HG02763 (cell line): ENCODE measurements around the gene MYLK3.
A peak's percentile ranks its signal among the peaks of the same experiment; 100 is the strongest.
"Not testable (repeated sequence)": the region's sequence is repeated elsewhere in the genome, so short reads cannot be mapped to it uniquely, and the experiment has no call there.

Source experiments
- ATAC-seq: cut with Tn5 transposase; IDR thresholded peaks from one replicate; pipeline ENCODE4 v1.9.1; 2021; ENCODE audit warnings: mild to moderate bottlenecking, moderate library complexity; ENCODE audit not compliant: unreplicated experiment

Gene MYLK3

DNA sequence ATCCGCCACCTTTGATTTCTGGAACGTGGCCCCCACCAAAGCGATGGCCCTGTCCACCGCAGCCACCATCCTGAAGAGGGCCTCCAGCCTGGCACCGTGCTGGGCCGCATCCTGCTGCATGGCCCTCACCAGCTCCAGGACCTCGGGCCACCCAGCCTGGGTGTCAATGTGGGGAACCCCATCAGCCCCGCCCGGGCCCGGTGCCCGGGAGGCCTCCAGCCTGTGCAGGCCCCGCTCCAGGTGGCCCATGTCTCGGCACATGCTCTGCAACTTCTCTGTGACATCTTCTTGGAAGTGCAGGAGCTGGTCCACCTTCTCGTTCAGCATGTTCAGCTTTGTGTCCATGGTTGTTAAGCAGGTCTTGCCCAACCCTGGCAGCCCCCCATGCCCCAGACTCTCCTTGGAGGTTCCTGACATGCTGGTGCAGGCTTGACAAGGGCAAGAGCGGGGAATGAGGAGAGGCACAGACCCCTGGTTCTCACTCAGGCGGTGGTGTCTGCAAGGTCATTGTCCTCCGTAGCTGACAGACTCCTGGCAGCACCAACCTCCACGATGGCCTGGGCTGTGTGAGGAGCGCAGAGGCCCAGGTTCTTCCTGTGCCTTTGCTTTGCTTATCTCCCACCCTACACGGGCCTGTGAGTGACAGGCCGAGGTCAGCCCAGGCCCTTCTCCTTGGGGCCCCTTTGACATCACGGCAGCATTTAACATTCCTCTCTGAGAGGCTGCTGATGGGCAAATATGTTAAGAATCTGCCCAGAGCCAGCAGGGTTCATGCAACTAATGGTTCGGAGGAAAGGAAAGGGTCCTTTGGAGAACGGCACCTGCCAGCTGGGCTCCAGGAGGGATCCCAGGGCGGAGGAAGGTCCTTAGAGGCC lies at the start of gene MYLK3:
MYLK3 (minus strand) TSS at position 568 of the 875 bp plus-strand sequence; CDS start at position 417, 151 bp downstream.
- ATAC-seq = no peak

DNA sequence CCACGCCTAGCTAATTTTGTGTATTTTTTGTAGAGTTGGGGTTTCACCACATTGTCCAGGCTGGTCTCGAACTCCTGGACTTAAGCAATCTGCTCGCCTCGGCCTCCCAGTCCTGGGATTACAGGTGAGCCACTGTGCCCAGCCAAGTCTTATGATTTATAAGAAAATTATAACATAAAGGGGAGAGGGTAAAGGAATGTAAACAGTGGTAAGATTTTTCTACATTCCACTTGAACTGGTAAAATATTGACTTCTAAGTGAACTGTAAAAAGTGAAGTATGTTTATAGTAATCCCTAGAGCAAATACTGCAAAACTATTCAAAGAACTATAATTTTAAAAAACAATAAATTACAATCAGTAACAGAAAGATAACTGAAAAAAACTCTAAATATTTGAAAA lies 49.4 kb upstream of the MYLK3 start:
- ATAC-seq = no peak

DNA sequence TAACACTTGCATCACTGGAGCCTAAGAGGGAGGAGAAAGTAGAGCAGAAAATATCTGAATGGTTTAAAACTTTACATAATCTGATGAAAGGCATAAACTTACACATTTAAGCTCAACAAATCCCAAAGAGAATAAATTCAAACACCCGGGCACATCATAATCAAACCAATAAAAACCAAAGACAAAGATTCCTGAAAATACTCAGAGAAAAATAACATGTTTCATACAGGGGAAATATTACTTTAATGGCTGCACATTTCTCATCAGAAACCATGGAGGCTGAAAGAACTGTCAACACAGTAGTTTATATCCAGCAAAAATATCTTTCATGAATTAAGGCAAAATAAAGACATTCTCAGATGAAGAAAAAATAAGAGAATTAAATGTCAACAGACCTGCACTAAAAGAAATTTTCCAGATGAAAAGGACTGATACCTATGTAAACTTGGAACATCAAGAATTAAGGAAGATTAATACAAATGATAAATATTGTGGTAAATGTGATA lies 48.7 kb upstream of the MYLK3 start:
- no peak for ATAC-seq

DNA sequence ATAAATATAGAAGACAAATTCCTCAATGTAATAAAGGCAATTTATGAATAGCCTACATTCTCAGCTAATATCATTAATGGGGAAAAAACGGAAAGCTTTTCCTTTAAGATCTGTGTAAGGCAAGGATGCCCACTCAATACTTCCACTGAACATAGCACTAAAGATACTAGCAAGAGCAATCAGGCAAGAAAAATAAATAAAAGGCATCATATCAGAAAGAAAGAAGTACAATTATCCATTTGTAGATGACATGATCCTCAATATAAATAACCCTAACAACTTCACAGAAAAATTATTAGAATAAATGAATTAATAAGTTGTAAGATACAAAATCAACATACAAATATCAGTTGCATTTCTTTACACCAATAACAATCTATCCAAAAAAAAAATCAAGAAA lies 45.7 kb upstream of the MYLK3 start:
- no peak for ATAC-seq

DNA sequence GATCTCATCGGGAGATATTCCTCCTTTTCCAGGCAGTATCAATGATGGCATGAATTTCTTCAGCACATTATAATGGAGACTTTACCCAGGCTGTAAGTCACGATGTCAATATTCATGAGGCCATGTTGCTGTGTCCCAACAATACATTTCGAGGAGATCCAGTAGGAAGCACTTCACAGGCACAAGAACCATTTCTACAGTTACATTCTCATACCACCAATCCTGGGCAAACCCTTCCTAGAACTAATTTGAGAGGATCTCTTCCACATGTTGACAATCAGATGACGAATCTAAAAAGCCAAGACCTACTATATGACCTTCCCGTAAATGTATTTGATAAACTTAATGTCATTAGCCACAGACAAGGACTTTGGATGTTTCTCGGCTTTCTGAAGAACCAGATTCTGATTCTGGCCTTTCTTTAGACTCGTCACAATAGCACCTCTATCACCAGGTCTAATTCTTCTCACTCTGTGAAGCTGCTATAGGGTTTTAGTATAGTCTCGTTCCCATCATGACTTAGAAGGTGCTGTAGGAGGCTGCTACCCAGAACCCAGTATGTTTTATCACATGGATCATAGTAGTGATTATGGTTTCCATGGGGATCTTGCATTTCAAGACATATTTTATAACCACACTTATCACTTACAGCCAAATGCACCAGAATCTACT lies 42.6 kb upstream of the MYLK3 start:
- ATAC-seq = no peak

DNA sequence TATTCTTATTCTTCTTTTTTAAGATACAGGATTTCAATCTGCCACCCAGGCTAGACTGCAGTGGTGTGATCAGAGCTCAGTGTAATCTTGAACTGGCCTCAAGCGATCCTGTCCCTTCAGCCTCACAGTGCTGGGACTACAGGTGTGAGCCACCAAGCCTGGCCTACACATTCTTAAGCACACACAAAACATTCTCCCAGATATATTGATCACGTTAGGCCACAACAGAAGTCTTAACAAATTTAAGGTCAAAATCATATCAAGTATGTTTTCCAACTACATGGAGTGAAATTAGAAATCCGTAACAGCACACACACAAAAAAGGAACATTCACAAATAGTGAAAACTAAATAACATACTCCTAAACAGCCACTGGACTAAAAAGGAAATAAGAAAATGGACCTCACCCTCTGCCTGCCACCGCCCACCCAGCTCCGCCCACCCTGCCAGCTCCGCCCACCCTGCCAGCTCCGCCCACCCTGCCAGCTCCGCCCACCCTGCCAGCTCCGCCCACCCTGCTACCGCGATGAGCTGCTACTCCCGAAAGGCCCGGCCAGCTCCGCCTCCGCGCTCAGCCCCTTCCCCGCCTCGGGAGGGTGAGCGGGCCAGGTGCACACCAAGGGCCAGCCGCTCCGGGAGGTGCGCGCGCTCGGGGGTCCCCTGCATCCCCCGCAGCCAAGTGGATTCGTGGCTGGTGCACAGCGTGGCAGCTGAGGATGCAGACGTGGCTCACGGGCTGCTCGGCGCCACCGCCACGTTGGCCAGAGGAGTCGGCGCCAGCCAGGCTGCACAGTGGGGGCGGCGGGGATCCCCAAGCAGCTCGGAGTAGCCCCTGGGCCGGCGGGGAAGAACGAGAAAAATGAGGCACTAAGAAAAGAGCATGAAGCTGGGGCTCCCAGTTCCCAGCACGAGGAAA lies 41.6 kb upstream of the MYLK3 start:
- peak; percentile 84 for ATAC-seq

DNA sequence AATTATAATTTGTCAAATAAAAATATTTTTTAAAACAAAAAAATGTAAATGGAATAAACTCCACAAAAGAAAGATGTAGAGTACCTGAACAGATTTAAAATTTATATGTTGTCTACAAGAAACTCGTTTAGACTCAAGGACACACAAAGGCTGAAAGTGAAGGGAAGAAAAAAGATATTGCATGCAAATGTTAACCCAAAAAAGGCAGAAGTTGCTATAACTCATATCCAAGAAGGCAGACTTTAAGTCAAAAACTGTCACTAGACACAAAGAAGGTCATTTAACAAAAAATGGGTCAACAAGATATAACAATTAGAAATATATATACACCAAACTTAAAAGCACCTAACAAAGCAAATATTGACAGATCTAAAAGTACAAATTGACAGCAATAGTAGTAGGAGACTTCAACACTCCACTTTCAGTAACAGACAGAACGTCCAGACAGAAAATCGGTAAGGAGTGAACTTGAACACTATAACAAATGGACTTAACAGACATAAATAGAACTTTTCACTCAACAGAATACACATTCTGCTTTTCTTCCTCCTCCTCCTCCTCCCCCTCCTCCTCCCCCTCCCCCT lies 40.8 kb upstream of the MYLK3 start:
- ATAC-seq = no peak

DNA sequence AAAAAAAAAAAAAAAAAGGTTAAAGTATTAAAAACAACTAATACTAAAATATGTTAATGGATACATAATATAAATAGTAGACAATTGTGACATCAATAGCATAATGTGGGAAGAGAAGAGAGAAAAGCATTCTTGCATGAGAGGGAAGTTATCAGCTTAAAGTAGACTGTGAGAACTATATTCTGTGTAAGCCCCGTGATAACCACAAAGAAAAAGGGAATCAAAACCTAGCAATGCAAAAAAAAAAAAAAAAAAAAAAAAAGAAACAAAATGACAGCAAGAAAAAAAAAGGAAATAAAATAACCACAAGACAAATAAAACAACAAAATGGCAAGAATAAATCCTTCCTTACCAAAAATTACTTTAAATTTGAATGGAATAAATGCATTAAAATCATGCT lies 39.8 kb upstream of the MYLK3 start:
- no peak for ATAC-seq

DNA sequence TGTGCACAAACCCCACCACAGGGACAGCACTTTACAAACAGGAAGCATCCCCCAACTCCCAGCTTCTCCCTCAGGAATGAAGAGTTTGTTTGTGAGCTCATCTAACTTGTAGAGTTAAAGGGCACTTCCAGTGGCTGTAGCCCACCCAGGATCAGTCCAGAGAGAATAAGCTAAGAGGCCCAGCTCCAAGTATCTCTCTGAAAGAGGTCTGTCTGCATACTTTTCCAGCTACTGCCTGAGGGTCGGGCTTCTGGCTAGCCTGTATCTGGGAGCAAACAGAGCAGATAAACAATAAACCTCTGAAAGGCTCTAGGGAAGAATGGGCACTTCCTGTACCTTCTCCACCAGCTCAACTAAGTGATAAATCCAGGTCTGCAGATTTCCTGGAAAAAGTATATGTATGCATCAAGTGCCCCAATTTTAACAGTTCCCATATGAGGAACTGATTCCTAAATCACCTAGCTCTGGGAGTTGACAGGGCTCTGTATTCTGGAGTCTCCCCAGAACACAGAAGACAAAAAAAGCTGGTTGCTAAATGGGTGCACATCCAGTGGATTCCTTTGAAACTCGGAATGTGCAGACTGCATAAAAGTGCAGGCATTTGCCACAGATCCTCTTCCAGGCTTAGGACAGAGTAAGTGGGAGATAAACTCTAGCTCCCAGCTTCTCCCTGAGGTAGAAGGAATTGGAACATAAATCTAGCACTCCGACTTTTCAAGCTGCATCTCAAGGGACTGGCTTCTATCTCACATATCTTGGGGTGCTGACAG lies 37.1 kb upstream of the MYLK3 start:
- ATAC-seq = no peak

DNA sequence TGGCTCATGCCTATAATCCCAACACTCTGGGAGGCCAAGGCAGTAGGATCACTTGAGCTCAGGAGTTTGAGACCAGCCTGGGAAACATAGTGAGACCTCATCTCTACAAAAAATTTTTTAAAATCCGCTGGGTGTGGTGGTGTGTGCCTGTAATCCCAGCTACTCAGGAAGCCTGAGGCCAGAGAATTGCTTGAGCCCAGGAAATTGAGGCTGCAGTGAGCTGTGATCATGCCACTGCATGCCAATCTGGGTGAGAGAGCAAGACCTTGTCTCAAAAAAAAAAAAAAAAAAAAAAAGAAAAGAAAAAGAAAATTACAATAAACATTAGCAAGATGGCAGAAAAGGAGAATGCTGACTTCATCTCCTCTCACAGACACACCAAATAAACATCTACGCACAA lies 36.4 kb upstream of the MYLK3 start:
- ATAC-seq = not testable (repeated sequence)

DNA sequence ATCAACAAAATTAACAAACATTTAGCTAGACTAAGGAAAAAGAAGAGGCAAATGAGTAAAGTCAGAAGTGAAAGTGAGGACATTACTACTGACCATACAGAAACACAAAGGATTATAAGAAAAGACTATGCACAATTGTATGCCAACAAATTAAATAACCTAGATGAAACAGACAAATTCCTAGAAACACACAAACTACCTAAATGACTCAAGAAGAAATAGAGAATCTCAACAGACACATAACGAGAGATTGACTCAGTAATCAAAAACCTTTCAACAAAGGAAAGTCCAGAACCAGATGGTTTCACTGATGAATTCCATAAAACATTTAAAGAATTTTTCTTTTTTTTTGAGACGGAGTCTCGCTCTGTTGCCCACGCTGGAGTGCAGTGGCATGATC lies 35.7 kb upstream of the MYLK3 start:
- ATAC-seq = no peak

DNA sequence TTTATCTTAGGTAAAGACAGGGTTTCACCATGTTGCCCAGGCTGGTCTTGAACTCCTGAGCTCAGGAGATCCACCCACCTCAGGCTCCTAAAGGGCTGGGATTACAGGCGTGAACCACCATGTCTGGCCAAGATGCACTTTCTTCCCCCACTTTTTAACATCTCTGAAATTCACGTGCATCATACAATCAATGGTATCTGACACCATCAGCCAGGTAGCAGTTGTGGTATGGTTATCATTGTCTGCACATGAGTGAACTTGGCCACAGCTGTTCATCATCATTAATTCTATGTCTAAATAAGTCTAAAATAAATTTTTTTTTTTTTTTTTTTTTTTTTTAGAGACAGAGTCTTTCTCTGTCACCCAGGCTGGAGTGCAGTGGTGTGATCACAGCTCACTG lies 34.2 kb upstream of the MYLK3 start:
- no peak for ATAC-seq

DNA sequence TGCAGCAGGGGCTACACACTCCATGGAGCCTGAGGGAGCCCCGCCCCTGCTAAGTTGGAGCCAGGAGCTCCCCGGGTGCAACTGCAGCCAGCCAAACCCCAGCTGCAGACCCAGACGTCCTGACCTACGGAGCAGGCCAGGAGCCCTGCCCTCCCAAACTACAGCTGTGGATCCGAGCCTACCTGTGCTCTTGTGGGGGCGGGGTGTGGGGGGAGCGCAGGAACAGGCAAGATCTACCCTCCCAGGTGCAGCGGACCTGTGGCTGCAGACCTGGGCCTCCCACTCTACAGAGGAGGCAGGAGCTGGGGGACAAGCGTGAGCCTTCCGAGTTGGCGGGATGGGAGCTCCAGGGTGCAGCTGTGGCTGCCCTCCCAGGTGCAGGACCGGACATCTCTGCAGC lies 29.7 kb upstream of the MYLK3 start:
- no peak for ATAC-seq

DNA sequence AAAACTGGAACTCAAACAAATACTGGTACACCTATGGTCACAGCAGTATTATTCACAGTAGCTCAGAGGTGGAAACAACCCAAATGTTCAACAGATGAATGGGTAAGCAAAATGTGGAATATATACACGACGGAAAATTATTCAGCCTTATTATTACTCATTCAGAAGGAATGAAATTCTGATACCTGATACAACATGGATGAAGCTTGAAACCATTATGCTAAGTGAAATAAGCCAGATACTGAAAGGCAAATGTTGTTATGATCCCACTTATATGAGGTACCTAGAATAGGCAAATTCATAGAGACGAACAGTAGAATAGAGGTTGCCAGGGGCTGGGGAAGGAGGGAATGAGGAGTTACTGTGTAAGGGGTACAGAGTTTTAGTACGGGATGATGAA lies 27.1 kb upstream of the MYLK3 start:
- ATAC-seq = peak; percentile 9

DNA sequence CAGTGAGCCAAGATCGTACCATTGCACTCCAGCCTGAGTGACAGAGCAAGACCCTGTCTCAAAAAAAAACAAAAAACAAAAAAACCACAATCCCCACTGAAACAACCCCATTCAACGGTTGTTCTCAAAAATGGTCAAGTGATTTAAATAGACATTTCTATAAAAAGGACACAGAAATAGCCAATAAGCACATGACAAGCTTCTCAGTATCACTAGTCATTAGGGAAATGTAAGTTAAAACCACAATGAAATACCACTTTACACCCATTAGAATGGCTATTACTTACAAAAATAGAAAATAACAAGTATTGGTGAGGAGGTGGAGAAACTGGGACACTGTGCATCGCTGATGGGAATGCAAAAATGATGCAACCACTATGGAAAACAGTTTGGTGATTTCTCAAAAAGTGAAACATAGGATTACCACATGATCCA lies 26.6 kb upstream of the MYLK3 start:
- ATAC-seq = peak; percentile 80

DNA sequence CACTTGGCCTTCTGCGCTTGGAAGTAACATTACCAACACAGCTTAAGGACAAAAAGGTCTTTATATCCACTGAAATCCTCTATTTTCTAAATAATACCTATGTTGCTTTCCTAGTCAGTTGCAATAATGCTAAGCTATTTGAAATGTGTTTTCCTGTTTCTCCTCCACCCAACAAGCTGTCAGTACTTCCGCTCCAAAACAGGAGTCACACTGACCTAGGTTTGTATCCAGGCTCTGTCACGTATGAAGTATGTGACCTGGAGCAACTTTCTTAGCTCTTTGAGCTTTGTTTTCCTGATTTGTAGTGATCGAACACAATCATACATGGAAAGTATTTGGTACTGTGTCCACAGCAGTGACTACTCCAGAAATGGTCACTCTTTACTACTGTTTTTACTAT lies 24.3 kb upstream of the MYLK3 start:
- ATAC-seq = no peak

DNA sequence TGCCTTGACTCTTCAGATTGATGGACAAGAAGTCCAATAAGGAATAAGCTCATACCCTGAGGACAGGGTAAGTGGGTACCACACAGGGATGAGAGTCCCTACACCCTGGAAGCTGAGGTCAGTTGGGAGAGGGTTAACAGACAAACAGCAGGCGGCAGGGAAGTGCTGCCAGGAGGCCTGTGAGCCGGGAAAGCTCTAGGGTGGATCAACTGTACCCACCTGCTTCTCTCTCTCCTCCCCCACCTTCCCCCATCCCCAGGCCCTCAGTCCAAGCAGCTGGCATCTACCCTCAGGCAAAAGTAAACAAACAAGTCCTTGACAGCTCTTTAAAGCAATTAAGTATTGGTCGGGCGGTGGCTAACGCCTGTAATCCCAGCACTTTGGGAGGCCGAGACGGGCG lies 20.7 kb upstream of the MYLK3 start:
- no peak for ATAC-seq

DNA sequence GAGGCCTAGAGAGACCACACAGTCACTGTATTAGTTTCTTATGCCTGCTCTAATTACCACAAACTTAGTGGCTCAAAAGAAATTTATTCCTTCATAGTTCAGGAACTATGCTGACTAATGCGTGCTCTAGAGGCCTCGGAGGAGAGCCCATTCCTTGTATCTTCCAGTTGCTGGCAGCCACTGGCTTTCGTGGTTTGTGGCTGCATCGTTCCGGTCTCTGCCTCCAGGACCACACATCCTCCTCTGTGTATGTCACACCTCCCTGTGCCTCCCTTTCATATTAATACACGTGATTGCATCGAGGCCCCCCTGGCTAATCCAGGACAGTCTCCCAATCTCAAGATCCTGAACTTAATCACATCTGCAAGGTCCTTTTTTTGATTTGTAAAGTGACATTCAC lies 16.9 kb upstream of the MYLK3 start:
- ATAC-seq = no peak

DNA sequence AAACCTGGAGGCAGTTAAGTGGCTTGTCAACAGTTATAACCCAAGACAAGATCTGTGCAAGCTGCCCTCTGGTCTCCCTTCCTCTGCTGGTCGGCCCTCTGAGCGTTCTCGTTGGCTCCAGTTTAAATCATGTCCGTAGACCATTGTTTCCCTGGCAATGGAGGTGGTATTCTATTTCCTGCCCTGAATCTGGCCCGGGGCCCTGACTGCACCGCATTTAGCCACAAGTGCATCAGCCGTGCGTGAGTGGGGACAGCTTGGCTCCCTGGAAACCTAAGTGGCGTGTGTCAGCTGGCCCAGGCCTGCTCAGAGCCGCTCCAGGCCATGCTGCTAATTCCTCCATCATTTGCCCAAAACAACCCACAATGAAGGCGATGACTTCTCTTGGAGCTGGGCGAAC lies 15.0 kb upstream of the MYLK3 start:
- no peak for ATAC-seq

DNA sequence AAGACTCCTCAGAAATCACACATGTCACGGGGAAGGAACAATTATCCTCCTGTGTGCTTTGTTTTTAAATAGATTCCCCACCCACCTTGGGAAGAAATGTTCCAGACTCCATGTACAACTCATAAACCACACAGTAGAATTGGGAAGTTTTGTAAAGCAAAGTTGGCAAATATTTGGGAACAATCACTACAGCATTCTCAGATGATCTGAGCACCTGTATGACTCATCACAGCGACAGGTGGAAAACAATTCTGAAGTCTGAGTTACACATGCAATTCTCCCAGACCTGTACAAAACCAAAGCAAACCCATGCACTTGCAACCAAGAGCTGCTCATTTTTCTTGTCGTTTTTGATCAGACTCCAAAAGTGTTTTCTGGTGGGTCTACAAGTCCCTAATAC lies 14.4 kb upstream of the MYLK3 start:
- ATAC-seq = no peak
